ENCODE measurements around the gene COBLL1. TPM values are rescaled to one million over a fixed set of nuclear protein-coding genes. Genes with fewer than 3 reads are reported as not detected.

COBLL1 gene
- total and polyA plus RNA-seq, 5 donors from 2014 or later, result 0.49 to 1.3 TPM; not detected in 3

DNA sequence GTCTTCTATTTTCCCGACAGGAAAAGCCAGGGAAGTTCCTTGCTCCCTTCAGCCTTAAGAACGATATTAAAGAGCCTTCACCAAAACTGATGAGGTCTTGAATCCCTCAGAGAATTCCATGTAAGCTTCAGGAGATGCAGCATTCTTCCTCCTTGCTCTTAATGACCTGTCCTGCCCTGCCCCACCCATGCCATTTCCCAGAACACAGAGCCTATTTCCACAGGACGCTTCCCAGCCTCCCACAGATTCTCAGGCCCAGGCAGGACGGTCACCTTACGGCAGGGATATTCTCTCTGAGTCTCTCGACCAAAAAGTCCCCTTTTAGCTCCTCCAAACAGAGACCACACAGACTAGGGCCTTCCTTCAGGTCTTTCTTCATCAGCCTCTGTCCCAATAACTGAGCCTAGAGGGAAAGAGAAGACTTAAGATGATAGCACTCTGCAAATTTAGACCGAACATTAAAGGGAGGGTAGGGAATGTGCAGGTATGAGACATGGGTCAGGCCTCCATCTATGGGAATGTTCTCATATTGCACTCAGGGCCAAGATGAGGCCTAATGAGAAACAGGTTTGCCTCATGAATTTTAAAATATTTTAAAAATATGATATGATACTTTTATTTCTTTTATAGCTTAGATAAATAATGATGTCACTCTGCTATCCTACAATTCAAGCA lies 62.1 kb downstream of the COBLL1 start:
- H3K36me3 ChIP-seq (ENCODE audit: control insufficient read depth, insufficient read depth, low read length), result no peaks in the 10 kb centered on the region
- Mint-ChIP-seq H3K27ac (no peak overlapping the region), H3K4me1 (no peaks in the 10 kb centered on the region), H3K36me3 (no peaks in the 10 kb centered on the region), H3K9me3 (peaks cover 0 to 3% (median 0%) of the 10 kb centered on the region in 7 donors), H3K4me3 (no peak overlapping the region), H3K27me3 (peaks cover 5% of the 10 kb centered on the region)
- no peak overlapping the region for H3K27ac ChIP-seq (ENCODE audit: insufficient read depth, low read length, poor library complexity, severe bottlenecking)
- H3K4me1 ChIP-seq (ENCODE audit: control insufficient read depth, insufficient read depth, low read length, poor library complexity, severe bottlenecking), result no peaks in the 10 kb centered on the region
- H3K4me3 ChIP-seq (ENCODE audit: low read depth, low read length), result no peak overlapping the region
- no peaks in the 10 kb centered on the region for H3K9me3 ChIP-seq (ENCODE audit: control insufficient read depth in 2 of 2, low read length in 2 of 2)
- no peak for DNase-seq
- no peaks in the 10 kb centered on the region for H3K27me3 ChIP-seq (ENCODE audit: control insufficient read depth, insufficient read depth, low read length)
- no peak for ATAC-seq (ENCODE audit: low read depth in 2 of 2)

DNA sequence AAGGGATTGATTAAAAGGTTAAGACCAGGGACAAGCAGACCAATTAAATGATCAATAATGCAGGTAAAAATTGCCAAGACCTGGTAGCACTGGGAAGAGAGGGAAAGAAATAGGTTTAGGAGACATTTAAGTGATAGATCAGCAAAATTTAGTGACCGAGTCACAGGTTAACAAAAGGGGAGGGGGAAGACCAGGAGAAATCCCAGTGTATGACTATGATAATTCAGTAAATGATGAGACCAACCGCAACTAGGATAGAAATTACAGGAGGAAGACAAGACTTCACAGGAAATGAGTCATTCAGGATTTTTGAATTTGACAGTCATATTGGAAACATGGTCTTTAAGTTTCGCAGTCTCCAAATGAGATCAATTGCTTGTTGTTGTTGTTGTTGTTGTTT lies 62.9 kb downstream of the COBLL1 start:
- Mint-ChIP-seq H3K4me3 (no peak overlapping the region), H3K4me1 (no peaks in the 10 kb centered on the region), H3K27ac (no peak overlapping the region), H3K9me3 (peaks cover 0 to 3% (median 0%) of the 10 kb centered on the region in 7 donors), H3K36me3 (no peaks in the 10 kb centered on the region), H3K27me3 (peaks cover 5% of the 10 kb centered on the region)
- H3K4me3 ChIP-seq (ENCODE audit: low read depth, low read length), result no peak overlapping the region
- H3K36me3 ChIP-seq (ENCODE audit: control insufficient read depth, insufficient read depth, low read length), result no peaks in the 10 kb centered on the region
- DNase-seq, result no peak
- ATAC-seq (ENCODE audit: low read depth in 2 of 2), result no peak
- H3K27ac ChIP-seq (ENCODE audit: insufficient read depth, low read length, poor library complexity, severe bottlenecking), result no peak overlapping the region
- H3K27me3 ChIP-seq (ENCODE audit: control insufficient read depth, insufficient read depth, low read length), result no peaks in the 10 kb centered on the region
- H3K4me1 ChIP-seq (ENCODE audit: control insufficient read depth, insufficient read depth, low read length, poor library complexity, severe bottlenecking), result no peaks in the 10 kb centered on the region
- H3K9me3 ChIP-seq (ENCODE audit: control insufficient read depth in 2 of 2, low read length in 2 of 2), result no peaks in the 10 kb centered on the region

DNA sequence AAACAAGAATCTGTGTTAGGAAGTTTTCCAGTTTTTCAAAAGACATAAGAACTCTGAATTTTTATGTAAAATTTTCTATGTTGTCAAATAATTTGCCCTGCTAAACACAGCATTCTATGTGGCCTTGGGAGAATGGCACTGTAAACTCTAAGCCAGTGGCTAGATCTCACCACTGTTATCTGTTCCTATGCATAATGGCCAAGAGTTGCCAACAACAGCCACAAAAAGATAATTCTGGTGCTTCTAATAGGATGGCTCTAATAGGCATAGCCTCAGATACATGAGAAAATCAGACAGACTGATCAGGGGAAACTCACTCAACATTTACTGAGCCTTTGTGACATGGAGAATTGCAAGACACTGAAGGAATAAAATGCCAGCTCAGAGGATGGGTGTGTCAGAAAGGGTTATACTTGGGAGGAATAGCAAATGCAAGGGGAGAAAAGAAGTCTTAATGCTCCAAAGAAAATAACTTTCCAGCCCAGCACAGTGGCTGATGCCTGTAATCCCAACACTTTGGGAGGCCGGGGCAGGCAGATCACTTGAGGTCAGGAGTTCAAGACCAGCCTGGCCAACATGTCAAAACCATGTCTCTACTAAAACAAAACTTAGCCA lies 63.7 kb downstream of the COBLL1 start:
- ATAC-seq (ENCODE audit: low read depth in 2 of 2), result no peak
- Mint-ChIP-seq H3K4me3 (no peak overlapping the region), H3K27me3 (peaks cover 5% of the 10 kb centered on the region), H3K9me3 (peaks cover 0 to 3% (median 0%) of the 10 kb centered on the region in 7 donors), H3K36me3 (no peaks in the 10 kb centered on the region), H3K27ac (no peak overlapping the region), H3K4me1 (no peaks in the 10 kb centered on the region)
- Histone ChIP-seq H3K4me1 (ENCODE audit: control insufficient read depth, insufficient read depth, low read length, poor library complexity, severe bottlenecking) (no peaks in the 10 kb centered on the region), H3K4me3 (ENCODE audit: low read depth, low read length) (no peak overlapping the region), H3K36me3 (ENCODE audit: control insufficient read depth, insufficient read depth, low read length) (no peaks in the 10 kb centered on the region), H3K27ac (ENCODE audit: insufficient read depth, low read length, poor library complexity, severe bottlenecking) (no peak overlapping the region), H3K9me3 (ENCODE audit: control insufficient read depth in 2 of 2, low read length in 2 of 2) (no peaks in the 10 kb centered on the region), H3K27me3 (ENCODE audit: control insufficient read depth, insufficient read depth, low read length) (no peaks in the 10 kb centered on the region)
- DNase-seq, result no peak

DNA sequence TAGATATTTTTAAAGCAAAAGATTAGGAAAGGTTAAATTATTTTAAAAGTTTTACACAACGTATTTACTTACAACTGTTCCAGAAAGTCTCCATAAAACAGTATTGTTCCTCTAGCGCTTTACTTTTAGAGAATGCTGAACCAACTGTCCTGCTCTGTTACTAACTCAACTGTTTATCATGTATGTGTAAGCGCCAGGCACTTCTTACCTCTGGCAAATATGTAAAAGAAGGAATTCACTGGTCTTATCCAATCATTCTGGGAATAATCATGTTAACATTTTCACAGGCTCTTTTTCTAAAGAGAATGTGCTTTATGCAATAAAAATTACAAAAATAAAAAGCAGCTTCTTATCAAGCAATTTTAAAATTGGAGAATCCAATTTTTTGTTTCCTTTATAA lies 68.0 kb downstream of the COBLL1 start:
- ATAC-seq (ENCODE audit: low read depth in 2 of 2) (no peak), DNase-seq (no peak)
- H3K27ac ChIP-seq (ENCODE audit: insufficient read depth, low read length, poor library complexity, severe bottlenecking), result no peak overlapping the region
- H3K36me3 Mint-ChIP-seq, result no peaks in the 10 kb centered on the region
- no peaks in the 10 kb centered on the region for H3K27me3 ChIP-seq (ENCODE audit: control insufficient read depth, insufficient read depth, low read length)
- H3K9me3 ChIP-seq (ENCODE audit: control insufficient read depth in 2 of 2, low read length in 2 of 2), result no peaks in the 10 kb centered on the region
- H3K27me3 Mint-ChIP-seq, result peaks cover 5% of the 10 kb centered on the region
- no peak overlapping the region for H3K27ac Mint-ChIP-seq
- H3K4me1 Mint-ChIP-seq, result no peaks in the 10 kb centered on the region
- no peaks in the 10 kb centered on the region for H3K4me1 ChIP-seq (ENCODE audit: control insufficient read depth, insufficient read depth, low read length, poor library complexity, severe bottlenecking)
- H3K36me3 ChIP-seq (ENCODE audit: control insufficient read depth, insufficient read depth, low read length), result no peaks in the 10 kb centered on the region
- H3K9me3 Mint-ChIP-seq, result peaks cover 0 to 3% (median 0%) of the 10 kb centered on the region in 7 donors
- H3K4me3 ChIP-seq (ENCODE audit: low read depth, low read length), result no peak overlapping the region
- no peak overlapping the region for H3K4me3 Mint-ChIP-seq

GRCh38 chr2:164773091-164773490 lies 68.5 kb downstream of the COBLL1 start:
- Histone ChIP-seq H3K4me1 (ENCODE audit: control insufficient read depth, insufficient read depth, low read length, poor library complexity, severe bottlenecking) (no peaks in the 10 kb centered on the region), H3K36me3 (ENCODE audit: control insufficient read depth, insufficient read depth, low read length) (no peaks in the 10 kb centered on the region), H3K27me3 (ENCODE audit: control insufficient read depth, insufficient read depth, low read length) (no peaks in the 10 kb centered on the region), H3K9me3 (ENCODE audit: control insufficient read depth in 2 of 2, low read length in 2 of 2) (no peaks in the 10 kb centered on the region), H3K4me3 (ENCODE audit: low read depth, low read length) (no peak overlapping the region), H3K27ac (ENCODE audit: insufficient read depth, low read length, poor library complexity, severe bottlenecking) (no peak overlapping the region)
- Mint-ChIP-seq H3K9me3 (peaks cover 0 to 3% (median 0%) of the 10 kb centered on the region in 7 donors), H3K36me3 (no peaks in the 10 kb centered on the region), H3K27me3 (peaks cover 5% of the 10 kb centered on the region), H3K4me1 (no peaks in the 10 kb centered on the region), H3K27ac (no peak overlapping the region), H3K4me3 (no peak overlapping the region)
- ATAC-seq (ENCODE audit: low read depth in 2 of 2), result no peak
- DNase-seq, result no peak

- no peak for ATAC-seq (ENCODE audit: low read depth in 2 of 2)
- Histone ChIP-seq H3K36me3 (ENCODE audit: control insufficient read depth, insufficient read depth, low read length) (no peaks in the 10 kb centered on the region), H3K4me1 (ENCODE audit: control insufficient read depth, insufficient read depth, low read length, poor library complexity, severe bottlenecking) (no peaks in the 10 kb centered on the region), H3K27ac (ENCODE audit: insufficient read depth, low read length, poor library complexity, severe bottlenecking) (no peak overlapping the region), H3K4me3 (ENCODE audit: low read depth, low read length) (no peak overlapping the region), H3K27me3 (ENCODE audit: control insufficient read depth, insufficient read depth, low read length) (no peaks in the 10 kb centered on the region), H3K9me3 (ENCODE audit: control insufficient read depth in 2 of 2, low read length in 2 of 2) (no peaks in the 10 kb centered on the region)
- DNase-seq, result no peak
- Mint-ChIP-seq H3K27me3 (peaks cover 5% of the 10 kb centered on the region), H3K4me1 (no peaks in the 10 kb centered on the region), H3K9me3 (peaks cover 0 to 2% (median 0%) of the 10 kb centered on the region in 7 donors), H3K36me3 (no peaks in the 10 kb centered on the region), H3K27ac (no peak overlapping the region), H3K4me3 (no peak overlapping the region)
Measured at GRCh38 chr2:164771897-164772296, 69.7 kb downstream of the COBLL1 start.

DNA sequence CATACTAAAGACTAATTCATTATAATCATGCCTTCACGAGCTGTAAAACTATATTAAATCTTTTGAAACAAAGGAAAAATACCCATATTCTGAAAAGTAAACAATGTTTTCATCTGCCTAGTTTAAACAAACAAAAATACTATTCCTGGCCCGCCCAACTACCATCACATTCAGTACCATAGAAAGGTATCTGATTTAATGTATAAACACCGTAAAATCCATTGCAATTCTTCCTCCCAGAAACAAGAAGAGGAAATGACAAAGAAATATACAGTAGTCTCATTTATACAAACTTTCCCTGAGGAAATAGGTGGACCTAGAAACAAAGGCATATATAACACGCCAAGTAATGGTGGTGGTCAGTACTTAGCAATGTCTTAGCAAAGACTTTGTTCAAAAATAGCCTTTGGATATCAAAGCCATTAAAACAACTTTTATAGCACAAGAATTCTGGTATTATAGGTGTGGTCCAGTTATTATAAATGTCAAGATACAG lies 71.2 kb downstream of the COBLL1 start:
- no peaks in the 10 kb centered on the region for H3K4me1 ChIP-seq (ENCODE audit: control insufficient read depth, insufficient read depth, low read length, poor library complexity, severe bottlenecking)
- no peaks in the 10 kb centered on the region for H3K9me3 ChIP-seq (ENCODE audit: control insufficient read depth in 2 of 2, low read length in 2 of 2)
- DNase-seq (no peak), ATAC-seq (ENCODE audit: low read depth in 2 of 2) (no peak)
- no peaks in the 10 kb centered on the region for H3K4me1 Mint-ChIP-seq
- H3K36me3 Mint-ChIP-seq, result no peaks in the 10 kb centered on the region
- no peak overlapping the region for H3K4me3 Mint-ChIP-seq
- H3K27ac ChIP-seq (ENCODE audit: insufficient read depth, low read length, poor library complexity, severe bottlenecking), result no peak overlapping the region
- no peaks in the 10 kb centered on the region for H3K36me3 ChIP-seq (ENCODE audit: control insufficient read depth, insufficient read depth, low read length)
- H3K9me3 Mint-ChIP-seq, result no peaks in the 10 kb centered on the region
- H3K27me3 ChIP-seq (ENCODE audit: control insufficient read depth, insufficient read depth, low read length), result no peaks in the 10 kb centered on the region
- no peak overlapping the region for H3K4me3 ChIP-seq (ENCODE audit: low read depth, low read length)
- no peak overlapping the region for H3K27ac Mint-ChIP-seq
- H3K27me3 Mint-ChIP-seq, result no peaks in the 10 kb centered on the region

- no peak for ATAC-seq (ENCODE audit: low read depth in 2 of 2)
- Mint-ChIP-seq H3K36me3 (no peaks in the 10 kb centered on the region), H3K27me3 (no peaks in the 10 kb centered on the region), H3K9me3 (peaks cover 0 to 2% (median 0%) of the 10 kb centered on the region in 7 donors), H3K27ac (no peak overlapping the region), H3K4me1 (no peaks in the 10 kb centered on the region), H3K4me3 (no peak overlapping the region)
- DNase-seq, result no peak
- Histone ChIP-seq H3K27ac (ENCODE audit: insufficient read depth, low read length, poor library complexity, severe bottlenecking) (no peak overlapping the region), H3K4me3 (ENCODE audit: low read depth, low read length) (no peak overlapping the region), H3K9me3 (ENCODE audit: control insufficient read depth in 2 of 2, low read length in 2 of 2) (no peaks in the 10 kb centered on the region), H3K4me1 (ENCODE audit: control insufficient read depth, insufficient read depth, low read length, poor library complexity, severe bottlenecking) (no peaks in the 10 kb centered on the region), H3K36me3 (ENCODE audit: control insufficient read depth, insufficient read depth, low read length) (no peaks in the 10 kb centered on the region), H3K27me3 (ENCODE audit: control insufficient read depth, insufficient read depth, low read length) (no peaks in the 10 kb centered on the region)
Measured at GRCh38 chr2:164766954-164767320, 74.7 kb downstream of the COBLL1 start.
